Measurements from ENCODE around the gene ADAP2.

- no peak for TF ChIP-seq CTCF (IDR thresholded peaks at IDR 0.05)
- no peak for TF ChIP-seq POLR2A (IDR thresholded peaks at IDR 0.05)
Observed at GRCh38 chr17:30922235-30923030, 688 bp downstream of the ADAP2 start.

Data from thyroid gland (tissue), 4 donors.